Activated CD8-positive, alpha-beta T cell treated with anti-CD3 and anti-CD28 coated beads for 36 hours (primary cell): Measurements from ENCODE around the gene THRB. TPM values are rescaled to one million over a fixed set of nuclear protein-coding genes. Genes with fewer than 3 reads are reported as not detected.

Experiments used
- ATAC-seq: fragments of 200-7000 bp; cut with Tn5 transposase; one replicate; pipeline ENCODE4 v1.10.0; 2021; ENCODE audit warnings: mild to moderate bottlenecking, moderate library complexity
- CTCF ChIA-PET: fragments of 350-600 bp; sonication (Branson Sonifier 250); formaldehyde crosslinking; loops from one replicate; lab custom pipeline; 2021; ENCODE audit warnings: antibody characterized with exemption; lab: Charles Lee
- POLR2A ChIA-PET: fragments of 350-600 bp; sonication (Branson Sonifier 250); formaldehyde crosslinking; loops from one replicate; lab custom pipeline; 2021; ENCODE audit warnings: antibody characterized with exemption; lab: Charles Lee
- DNase-seq: peaks from one replicate; pipeline ENCODE4 v3.0.0-alpha.2; 2020
- H3K27ac Mint-ChIP-seq: one replicate; pipeline ENCODE4 v1.8.0; 2021; ENCODE audit warnings: mild to moderate bottlenecking, mixed read lengths
- H3K27me3 Mint-ChIP-seq: one replicate; pipeline ENCODE4 v1.8.0; 2021; ENCODE audit warnings: mixed read lengths
- H3K36me3 Mint-ChIP-seq: one replicate; pipeline ENCODE4 v1.8.0; 2021; ENCODE audit warnings: low read depth, mixed read lengths
- H3K4me1 Mint-ChIP-seq: one replicate; pipeline ENCODE4 v1.8.0; 2021; ENCODE audit warnings: low read depth, mixed read lengths
- H3K4me3 Mint-ChIP-seq: one replicate; pipeline ENCODE4 v1.8.0; 2021; ENCODE audit warnings: mild to moderate bottlenecking, moderate library complexity, mixed read lengths
- H3K9me3 Mint-ChIP-seq: one replicate; pipeline ENCODE4 v1.8.0; 2021; ENCODE audit warnings: mixed read lengths
- CTCF ChIP-seq: fragments of 200-600 bp; IDR thresholded peaks from one replicate; pipeline ENCODE4 v1.8.0; 2022; ENCODE audit warnings: antibody characterized with exemption, mild to moderate bottlenecking
- intact Hi-C: fragments of 100-400 bp; cut with micrococcal nuclease; formaldehyde crosslinking; loops from one replicate; pipeline ENCODE4 v1.10.0; 2022
- total RNA-seq, 2 experiments: library from RNA; stranded (reverse); gene quantifications; one replicate each; pipeline ENCODE4 v1.2.3, GENCODE V29; 2021

The THRB gene
- total RNA-seq, 2 experiments from 2014 or later: not detected

DNA sequence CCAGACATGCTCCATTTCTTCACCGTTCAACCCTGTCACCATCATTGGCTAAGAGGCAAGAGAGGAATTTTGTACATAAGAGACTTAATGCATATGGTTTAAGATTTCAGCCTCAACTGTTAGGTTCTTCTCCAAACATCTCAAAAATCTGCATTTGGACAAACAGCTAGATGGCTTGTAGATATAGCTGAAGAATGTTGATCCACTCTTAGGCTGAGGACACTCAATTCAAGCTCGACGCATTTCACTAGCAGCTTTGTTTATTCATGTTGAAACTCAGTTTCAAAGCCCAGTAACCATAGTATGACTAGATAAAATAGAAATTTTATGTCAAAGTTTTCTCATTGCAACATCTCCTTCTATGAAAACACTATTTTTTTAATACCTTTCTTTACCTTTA lies 208.2 kb downstream of the THRB start:
- ChIA-PET CTCF (no interaction called here), POLR2A (no interaction called here)
- intact Hi-C loops: no loop called here
- Mint-ChIP-seq H3K27me3 (no peaks in the 10 kb centered on the region), H3K4me3 (no peak overlapping the region), H3K4me1 (no peaks in the 10 kb centered on the region), H3K27ac (no peak overlapping the region), H3K9me3 (peaks cover 3% of the 10 kb centered on the region), H3K36me3 (no peaks in the 10 kb centered on the region)
- ATAC-seq: no peak
- no peak for DNase-seq
- no peak for TF ChIP-seq CTCF

GRCh38 chr3:24278543-24278942 lies 216.1 kb downstream of the THRB start:
- no peaks in the 10 kb centered on the region for H3K4me1 Mint-ChIP-seq

DNA sequence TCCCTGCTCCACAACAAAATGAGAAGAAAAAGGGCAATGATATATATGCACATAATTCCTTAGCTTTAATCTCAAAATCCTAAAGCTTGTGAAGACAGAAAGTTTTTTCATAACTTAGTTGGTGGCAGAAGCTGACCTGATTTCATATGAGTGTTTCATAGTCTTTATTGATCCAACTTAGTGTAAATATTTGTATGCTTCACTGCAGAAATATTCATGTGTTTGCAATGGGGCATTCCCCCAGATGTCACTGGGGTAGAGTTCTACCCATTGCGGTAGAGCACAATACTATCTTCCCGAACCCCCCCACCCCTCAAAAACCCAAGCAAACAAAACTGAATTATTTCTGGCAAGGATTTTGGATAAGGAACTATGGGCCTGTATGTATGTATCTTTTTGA lies 221.2 kb downstream of the THRB start:
- ChIA-PET CTCF (interaction anchor here (1.2 kb wide), 1 partner anchor 36 kb away, joined by 3 read pairs; no protein-coding TSS in a partner anchor), POLR2A (no interaction called here)
- H3K4me3 Mint-ChIP-seq: no peak overlapping the region
- no peak for ATAC-seq
- no peak overlapping the region for H3K27ac Mint-ChIP-seq
- peaks cover 9% of the 10 kb centered on the region for H3K27me3 Mint-ChIP-seq
- TF ChIP-seq CTCF: no peak
- no peaks in the 10 kb centered on the region for H3K9me3 Mint-ChIP-seq
- no peaks in the 10 kb centered on the region for H3K4me1 Mint-ChIP-seq
- no peaks in the 10 kb centered on the region for H3K36me3 Mint-ChIP-seq
- no peak for DNase-seq
- intact Hi-C loops: no loop called here

More at GRCh38 chr3:24278543-24278942, 216.1 kb downstream of the THRB start:
- Mint-ChIP-seq H3K9me3 (no peaks in the 10 kb centered on the region), H3K27me3 (peaks cover 8% of the 10 kb centered on the region), H3K4me3 (no peak overlapping the region), H3K27ac (no peak overlapping the region), H3K36me3 (no peaks in the 10 kb centered on the region)
- DNase-seq (no peak), ATAC-seq (no peak)
- ChIA-PET CTCF (no interaction called here), POLR2A (no interaction called here)
- TF ChIP-seq CTCF: no peak
- intact Hi-C loops: no loop called here

DNA sequence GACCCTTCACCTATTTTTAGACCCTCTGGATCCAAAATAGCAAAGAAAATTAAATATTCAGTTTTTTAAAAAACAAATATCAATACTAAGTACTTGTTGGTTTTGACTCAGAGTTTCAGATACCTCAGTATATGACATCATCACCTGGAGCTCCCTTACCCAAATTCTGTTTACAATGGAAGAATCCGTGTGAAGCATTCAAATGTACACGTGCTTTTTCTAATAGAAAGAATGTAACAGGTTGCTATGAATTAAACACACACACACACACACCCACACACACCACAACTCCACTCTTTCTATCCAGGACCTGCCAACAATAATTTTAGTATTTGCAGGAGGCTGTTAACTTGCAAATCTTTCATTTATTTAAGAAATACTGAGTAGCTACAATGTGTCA lies 221.8 kb downstream of the THRB start:
- no peak overlapping the region for H3K27ac Mint-ChIP-seq
- no peaks in the 10 kb centered on the region for H3K4me1 Mint-ChIP-seq
- ChIA-PET CTCF (interaction anchor here (1.2 kb wide), 1 partner anchor 36 kb away, joined by 3 read pairs; no protein-coding TSS in a partner anchor), POLR2A (no interaction called here)
- H3K9me3 Mint-ChIP-seq: no peaks in the 10 kb centered on the region
- H3K27me3 Mint-ChIP-seq: peaks cover 8% of the 10 kb centered on the region
- TF ChIP-seq CTCF: no peak
- DNase-seq (no peak), ATAC-seq (no peak)
- no peaks in the 10 kb centered on the region for H3K36me3 Mint-ChIP-seq
- intact Hi-C loops: no loop called here
- H3K4me3 Mint-ChIP-seq: no peak overlapping the region

DNA sequence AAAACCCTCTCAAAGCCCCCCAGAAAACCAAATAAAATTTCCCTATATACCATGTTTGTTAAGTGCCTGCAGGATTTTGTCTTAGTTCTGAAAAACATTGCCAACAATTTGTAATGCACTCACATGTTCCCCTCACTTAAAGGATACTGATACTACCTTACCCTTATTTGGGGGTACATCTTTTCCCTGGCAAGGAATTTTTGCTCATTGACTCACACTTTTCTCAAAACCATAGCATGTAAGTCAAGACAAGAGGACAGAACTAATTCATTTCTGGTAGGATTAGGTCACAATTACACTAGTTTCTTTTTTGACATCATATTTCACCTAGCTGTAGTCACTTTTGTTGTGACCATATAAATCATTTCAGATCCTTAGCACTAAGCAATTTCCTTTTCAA lies 222.2 kb downstream of the THRB start:
- H3K9me3 Mint-ChIP-seq: no peaks in the 10 kb centered on the region
- CTCF ChIA-PET: no interaction called here
- H3K27me3 Mint-ChIP-seq: peaks cover 6% of the 10 kb centered on the region
- no peak for TF ChIP-seq CTCF
- no peak for DNase-seq
- POLR2A ChIA-PET: no interaction called here
- no peaks in the 10 kb centered on the region for H3K36me3 Mint-ChIP-seq
- intact Hi-C loops: no loop called here
- no peaks in the 10 kb centered on the region for H3K4me1 Mint-ChIP-seq
- H3K4me3 Mint-ChIP-seq: no peak overlapping the region
- ATAC-seq: no peak
- no peak overlapping the region for H3K27ac Mint-ChIP-seq
